Stimulated activated CD4-positive, alpha-beta T cell treated with anti-CD3 and anti-CD28 coated beads, Interleukin-4, amount 100 ng/mL, for 4 hours (primary cell): ENCODE measurements around the gene OR14I1.

Source experiments
- DNase-seq, 2 experiments: peaks; one replicate each; pipeline ENCODE4 v3.0.0-alpha.2; 2020

Gene OR14I1

DNA sequence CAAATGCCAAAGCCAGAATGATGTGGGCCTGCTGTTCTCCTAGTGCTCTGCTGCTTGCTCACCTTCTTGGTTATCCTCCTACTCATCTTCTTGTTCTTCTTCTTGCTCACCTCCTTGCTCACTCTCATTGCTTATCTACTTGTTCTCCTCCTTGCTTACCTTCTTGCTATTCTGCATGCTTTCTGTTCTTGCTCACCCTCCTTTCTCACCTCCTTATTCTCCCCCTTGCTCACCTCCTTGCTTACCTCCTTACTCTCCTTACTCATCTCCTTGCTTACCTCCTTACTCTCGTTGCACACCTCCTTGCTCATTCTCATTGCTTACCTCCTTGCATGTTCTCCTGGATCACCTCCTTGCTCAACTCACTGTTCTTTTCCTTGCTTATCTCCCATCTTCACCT lies at the start of gene OR14I1:
Gene OR14I1, minus strand, starts transcription at position 53 of the 400 bp plus-strand sequence.
- no peak for DNase-seq

DNA sequence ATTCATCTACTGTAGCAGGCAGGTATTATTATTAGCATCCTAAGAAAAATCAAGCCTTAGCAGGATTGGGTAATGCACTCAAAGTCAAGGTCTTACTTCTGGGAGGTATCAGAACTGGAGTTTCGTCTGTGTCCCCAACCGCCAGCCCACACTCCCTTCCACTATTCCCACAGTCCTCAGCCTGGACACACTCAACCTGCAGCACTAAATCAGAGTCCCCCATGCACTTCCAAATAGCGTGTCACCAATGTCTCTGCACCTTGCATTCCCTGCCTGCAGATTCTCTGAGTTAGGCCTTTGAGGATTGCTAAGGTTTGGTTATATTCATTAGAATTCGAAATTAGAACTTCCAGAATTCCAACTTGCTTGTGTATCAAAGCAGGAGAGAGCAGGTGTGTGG lies 49.1 kb upstream of the OR14I1 start:
- no peak for DNase-seq

GRCh38 chr1:248751142-248751541 lies 48.6 kb upstream of the OR14I1 start:
- no peak for DNase-seq

DNA sequence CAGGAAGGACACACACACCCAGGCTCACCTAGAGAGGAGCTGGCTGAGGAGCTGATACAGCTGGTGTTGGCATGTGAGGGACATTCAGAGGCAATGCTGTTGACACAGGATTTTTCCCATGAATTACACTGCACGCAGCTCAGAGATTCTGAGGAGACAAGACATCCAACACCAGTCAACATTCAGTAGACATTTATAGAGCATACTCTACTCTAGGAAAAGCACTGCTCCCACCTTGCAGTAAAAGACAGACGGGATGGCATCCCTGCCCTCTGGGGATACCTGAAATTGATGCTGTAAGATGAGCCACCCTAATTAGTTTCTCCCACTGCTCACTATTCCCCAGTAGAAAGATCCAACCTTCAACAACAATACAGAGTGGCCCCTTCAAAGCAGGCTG lies 47.9 kb upstream of the OR14I1 start:
- no peak for DNase-seq

GRCh38 chr1:248748211-248748610 lies 45.6 kb upstream of the OR14I1 start:
- DNase-seq: no peak

- no peak for DNase-seq
Measured at GRCh38 chr1:248740876-248741275, 38.3 kb upstream of the OR14I1 start.

DNA sequence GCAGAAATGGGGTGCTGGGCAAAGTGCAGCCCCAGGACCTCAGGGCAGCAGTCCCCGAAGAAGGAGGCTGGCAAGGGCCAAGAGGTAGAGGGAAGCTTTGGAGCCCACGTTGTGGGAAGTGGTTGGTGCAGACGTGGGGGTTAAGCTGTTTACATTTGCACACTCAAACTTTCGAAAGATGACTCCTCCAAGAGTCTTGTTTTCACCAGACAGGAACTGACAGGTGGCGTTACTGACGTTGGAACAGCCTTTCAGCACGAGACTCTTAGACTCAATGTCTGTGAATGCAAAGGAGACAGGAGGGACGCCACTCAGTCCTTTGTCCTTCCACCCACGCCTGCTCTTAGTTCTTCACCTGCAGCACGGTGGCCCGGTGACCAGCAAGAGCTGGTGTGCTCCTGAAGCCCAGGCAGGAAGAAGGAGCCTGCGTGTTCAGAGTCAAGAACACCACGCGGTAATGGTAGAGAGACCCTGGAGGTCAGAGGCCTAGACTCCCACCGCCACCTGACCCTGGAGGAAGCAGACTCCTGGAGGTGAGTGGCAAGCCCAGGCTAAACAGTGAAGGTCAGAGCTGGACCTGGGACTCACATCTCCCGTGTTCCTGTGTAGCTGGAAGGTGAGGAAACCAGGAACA lies 37.1 kb upstream of the OR14I1 start:
- DNase-seq: no peak

DNA sequence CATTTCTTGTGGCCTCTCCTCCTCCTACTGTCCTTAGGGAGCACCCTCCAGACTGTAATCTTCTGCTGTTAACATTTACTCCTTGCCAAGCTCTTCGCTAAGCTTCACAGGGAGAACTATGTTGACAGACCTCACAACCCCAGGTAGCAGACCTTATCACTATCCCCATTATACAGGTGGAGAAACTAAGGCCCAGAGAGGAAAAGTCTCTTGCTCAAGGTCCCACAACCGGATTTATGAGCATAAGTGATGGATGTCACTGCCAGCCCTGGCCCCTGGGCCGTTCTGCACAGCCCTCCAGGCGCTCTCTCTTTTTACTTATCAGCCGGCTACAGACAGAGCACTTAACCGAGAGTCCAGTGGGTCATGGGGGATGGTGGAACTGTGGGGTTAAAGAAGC lies 34.9 kb upstream of the OR14I1 start:
- DNase-seq: no peak

GRCh38 chr1:248736977-248737376 lies 34.4 kb upstream of the OR14I1 start:
- DNase-seq: no peak

DNA sequence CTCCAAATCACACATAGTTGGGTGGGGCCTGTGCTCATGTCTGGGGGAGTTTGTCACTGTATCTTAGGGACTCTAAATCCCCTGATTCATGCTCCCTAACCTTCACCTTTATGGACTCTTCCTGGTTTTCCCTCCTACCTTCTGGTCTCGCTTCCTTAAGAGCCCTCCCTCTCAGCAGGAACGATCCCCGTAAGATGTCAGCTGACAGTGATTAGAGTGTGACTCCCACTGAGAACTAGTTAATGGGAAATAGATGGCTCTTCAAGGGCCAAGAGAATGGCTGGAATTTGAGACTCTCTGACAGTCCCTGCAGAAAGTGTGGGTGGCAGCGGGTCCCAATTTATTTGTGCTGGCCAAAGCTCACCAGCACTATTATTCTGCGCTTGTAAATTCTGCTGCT lies 31.0 kb upstream of the OR14I1 start:
- DNase-seq: no peak

DNA sequence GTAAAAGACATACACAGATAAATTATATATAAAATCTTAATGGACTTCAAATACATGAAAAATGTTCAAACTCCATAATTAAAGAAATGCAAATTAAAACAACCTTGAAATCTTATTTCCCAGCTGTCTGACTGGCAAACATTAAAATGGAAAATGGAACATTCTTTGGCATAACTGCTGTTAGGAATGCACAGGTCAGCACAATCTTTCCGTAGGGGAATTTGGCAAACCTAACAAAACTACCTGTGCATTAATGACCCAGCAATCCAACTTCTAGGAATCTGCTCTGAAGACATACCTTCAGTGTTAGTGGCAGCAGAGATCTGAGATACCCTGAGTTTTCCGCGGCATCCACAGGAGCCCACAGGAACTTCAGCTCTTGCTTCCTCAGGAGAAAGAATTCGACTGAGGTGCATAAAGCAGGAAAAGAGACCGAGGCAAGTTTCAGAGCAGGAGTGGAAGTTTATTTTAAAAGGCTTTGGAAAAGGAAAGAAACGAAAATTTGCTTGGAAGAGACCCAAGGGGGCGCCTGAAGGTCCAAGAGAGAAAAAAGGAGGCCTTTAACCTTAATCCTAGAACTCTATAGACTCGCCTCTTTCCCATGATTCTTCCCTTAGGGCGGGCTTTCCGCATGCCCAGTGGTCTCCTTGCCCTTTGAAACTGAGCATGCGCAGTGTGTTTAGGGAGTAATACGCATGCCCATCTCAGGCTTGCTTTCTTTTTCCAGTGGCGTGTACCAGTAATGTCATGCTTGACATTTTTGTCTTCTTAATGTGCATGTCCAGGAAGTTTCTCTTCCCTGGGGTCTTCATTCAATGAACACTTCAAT lies 28.2 kb upstream of the OR14I1 start:
- DNase-seq: no peak

DNA sequence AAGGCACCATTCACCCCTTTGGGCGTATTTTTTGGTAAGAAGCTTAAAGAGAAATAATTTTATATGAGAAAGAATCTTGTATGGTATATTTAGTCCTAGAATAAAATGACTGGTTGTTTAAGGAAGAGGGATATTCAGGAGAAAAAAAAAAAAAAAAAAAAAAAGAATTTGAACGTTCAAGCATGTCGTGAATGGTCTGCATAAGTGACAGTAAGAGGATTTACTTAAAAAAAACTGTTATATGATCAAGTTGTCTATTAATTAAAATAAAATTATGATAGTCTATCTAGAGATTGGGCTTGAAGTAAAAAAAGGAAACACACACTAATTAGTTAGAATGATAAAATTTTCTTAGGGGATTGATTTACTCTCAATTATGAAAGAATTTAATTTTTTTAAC lies 11.7 kb upstream of the OR14I1 start:
- DNase-seq: no peak

DNA sequence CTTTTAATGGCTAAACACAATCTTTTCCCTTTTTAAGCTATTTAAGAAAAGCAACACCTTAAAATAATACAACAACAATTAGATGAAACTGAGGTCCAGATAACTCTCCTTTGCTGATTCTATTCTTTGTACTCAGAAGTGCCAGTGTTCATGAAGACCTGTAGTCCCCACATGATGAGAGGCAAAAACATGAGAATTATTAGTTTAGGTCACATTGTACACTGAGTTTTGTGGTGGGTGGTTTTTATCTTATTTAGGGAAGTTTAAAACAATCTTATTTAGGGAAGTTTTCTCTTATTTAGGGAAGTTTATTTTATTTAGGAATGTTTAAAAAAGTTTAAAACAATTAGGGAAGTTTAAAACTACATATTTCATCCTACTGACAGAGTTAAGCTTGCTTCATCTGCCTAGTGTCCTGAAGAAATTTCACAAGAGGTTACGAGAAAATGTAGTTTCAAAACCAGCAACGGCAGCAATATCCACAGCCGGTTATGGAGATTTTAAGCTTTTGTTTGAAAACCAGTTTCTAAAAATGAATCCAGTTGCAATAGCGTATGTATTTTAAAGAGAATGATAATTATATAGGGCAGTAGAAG lies 7.8 kb upstream of the OR14I1 start:
- DNase-seq: no peak

- DNase-seq: no peak
Measured at GRCh38 chr1:248704606-248705005, 2.0 kb upstream of the OR14I1 start.

DNA sequence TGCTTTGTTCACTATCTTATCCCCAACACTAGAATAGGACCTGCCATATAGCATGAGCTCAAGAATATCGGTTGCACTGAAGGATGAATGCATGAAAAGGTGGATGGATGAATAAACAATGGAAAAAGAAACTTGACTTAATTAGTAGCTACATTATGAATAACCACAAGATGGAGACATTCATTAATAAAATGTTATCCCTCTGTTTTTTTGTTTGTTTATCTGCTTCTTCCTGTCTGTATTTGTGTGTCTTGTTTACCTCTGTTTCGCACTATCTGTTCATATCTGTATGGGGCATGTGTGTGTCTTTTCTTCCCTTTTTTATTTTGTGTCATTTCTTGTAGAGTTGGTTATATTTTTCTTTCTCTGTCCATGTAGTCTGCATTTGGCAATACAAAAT lies 1.1 kb upstream of the OR14I1 start:
- DNase-seq: no peak

- no peak for DNase-seq
Measured at GRCh38 chr1:248699099-248699498, 3.5 kb downstream of the OR14I1 start.

- DNase-seq: no peak
Measured at GRCh38 chr1:248697907-248698306, 4.7 kb downstream of the OR14I1 start.

GRCh38 chr1:248696774-248697173 lies 5.8 kb downstream of the OR14I1 start:
- DNase-seq: no peak

- no peak for DNase-seq
Measured at GRCh38 chr1:248696261-248696660, 6.3 kb downstream of the OR14I1 start.

GRCh38 chr1:248695451-248696132 lies 7.0 kb downstream of the OR14I1 start:
- no peak for DNase-seq

GRCh38 chr1:248691567-248692155 lies 10.9 kb downstream of the OR14I1 start:
- no peak for DNase-seq

DNA sequence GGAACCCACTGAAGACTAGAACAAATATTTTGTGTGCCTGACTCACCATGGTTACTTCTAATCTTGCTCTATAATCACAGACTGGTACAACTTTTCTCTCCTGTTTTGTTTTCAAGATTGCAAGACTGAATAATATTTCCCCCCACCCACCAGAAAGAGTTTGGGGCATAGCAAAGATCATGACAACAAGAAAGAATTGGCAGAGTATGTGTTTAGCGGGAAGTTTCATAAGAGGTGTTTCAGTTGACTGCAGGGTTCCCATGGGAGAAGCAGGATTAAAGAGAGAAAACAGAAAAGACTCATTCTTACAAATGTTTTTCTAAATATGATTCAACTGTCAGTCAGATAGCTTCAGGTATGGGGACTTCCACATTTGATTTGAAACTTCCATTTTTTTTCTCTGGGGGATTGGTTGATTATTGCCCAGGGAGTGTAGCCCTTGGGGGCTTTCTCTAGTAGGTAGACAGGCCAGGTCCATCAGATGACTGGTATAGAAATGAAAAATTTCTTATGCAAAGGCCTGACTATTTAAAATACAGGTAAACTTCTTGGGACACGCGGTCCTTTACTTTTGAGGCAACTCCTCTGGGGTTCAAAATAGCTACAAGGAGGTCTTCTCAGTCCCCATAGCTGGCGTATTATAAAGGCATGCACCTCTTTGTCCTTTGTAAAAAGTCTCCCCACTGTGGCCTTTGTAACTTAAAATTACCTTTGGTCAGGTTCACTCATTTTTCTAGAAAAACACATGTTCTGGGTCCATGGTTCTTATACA lies 13.9 kb downstream of the OR14I1 start:
- no peak for DNase-seq
